HL-60 (cell line): ENCODE data around the gene SLC2A4RG.

Source experiments
- DNase-seq, 2 experiments: peaks; one replicate each; pipeline ENCODE4 v3.0.0-alpha.2; 2010 to 2020; ENCODE audit warnings: low read depth in 1 of 2, low spot score in 1 of 2
- H3K27ac ChIP-seq: fragments of 250-450 bp; sonication (Bioruptor Pico); replicated peaks from 2 replicates; pipeline ENCODE4 v1.5.1; 2020; ENCODE audit warnings: mild to moderate bottlenecking, moderate library complexity
- H3K27me3 ChIP-seq: fragments of 250-450 bp; sonication (Bioruptor Pico); 2 replicates; pipeline ENCODE4 v1.5.1; 2021; ENCODE audit warnings: mild to moderate bottlenecking, moderate library complexity; ENCODE audit not compliant: insufficient read depth, poor library complexity, severe bottlenecking
- H3K4me3 ChIP-seq: replicated peaks from 2 replicates; pipeline ENCODE4 v1.5.1; 2011; ENCODE audit warnings: mild to moderate bottlenecking, control low read depth, low read length; ENCODE audit not compliant: insufficient read depth
- CTCF ChIP-seq: IDR thresholded peaks from one replicate; pipeline ENCODE4 v1.5.1; 2011; ENCODE audit warnings: low read length, control low read depth, inconsistent platforms; ENCODE audit not compliant: insufficient read depth
- GABPA ChIP-seq: IDR thresholded peaks from 2 replicates; pipeline ENCODE4 v1.6.1; 2012; ENCODE audit warnings: low read depth
- POLR2AphosphoS5 ChIP-seq: IDR thresholded peaks from 2 replicates; pipeline ENCODE4 v1.6.1; 2012; ENCODE audit warnings: low read depth
- REST ChIP-seq: IDR thresholded peaks from 2 replicates; pipeline ENCODE4 v1.6.1; 2012; ENCODE audit warnings: low read depth; ENCODE audit not compliant: insufficient replicate concordance
- SPI1 ChIP-seq: IDR thresholded peaks from 2 replicates; pipeline ENCODE4 v1.6.1; 2012; ENCODE audit warnings: low read depth, mild to moderate bottlenecking, borderline replicate concordance

Gene SLC2A4RG

DNA sequence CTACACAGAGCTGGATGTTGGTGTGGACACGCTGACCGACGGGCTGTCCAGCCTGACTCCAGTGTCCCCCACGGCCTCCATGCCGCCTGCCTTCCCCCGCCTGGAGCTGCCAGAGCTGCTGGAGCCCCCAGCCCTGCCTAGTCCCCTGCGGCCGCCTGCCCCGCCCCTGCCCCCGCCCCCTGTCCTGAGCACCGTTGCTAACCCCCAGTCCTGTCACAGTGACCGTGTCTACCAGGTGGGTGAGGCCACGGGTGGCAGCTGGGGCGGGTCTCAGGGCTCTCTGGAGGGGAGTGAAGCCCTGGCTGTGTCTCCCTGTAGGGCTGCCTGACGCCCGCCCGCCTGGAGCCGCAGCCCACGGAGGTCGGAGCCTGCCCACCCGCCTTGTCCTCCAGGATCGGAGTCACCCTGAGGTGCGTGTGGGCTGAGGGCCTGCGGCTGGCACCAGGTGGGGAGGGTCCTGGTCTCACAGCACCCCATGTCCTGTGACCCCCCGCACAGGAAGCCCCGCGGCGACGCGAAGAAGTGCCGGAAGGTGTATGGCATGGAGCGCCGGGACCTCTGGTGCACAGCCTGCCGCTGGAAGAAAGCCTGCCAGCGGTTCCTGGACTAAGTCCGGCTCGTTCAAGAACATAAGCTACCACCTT, 2.9 kb downstream of the SLC2A4RG start:
- no peak overlapping the region; the same call in 1 of the 2 replicates for H3K27ac ChIP-seq
- H3K27me3 ChIP-seq: no peaks in the 10 kb centered on the region
- DNase-seq: no peak
- TF ChIP-seq CTCF (no peak), REST (no peak), SPI1 (no peak), GABPA (no peak), POLR2AphosphoS5 (no peak)
- no peak overlapping the region for H3K4me3 ChIP-seq

- H3K4me3 ChIP-seq: no peak overlapping the region
- TF ChIP-seq CTCF (no peak), POLR2AphosphoS5 (no peak), GABPA (no peak), REST (no peak), SPI1 (no peak)
- H3K27me3 ChIP-seq: no peaks in the 10 kb centered on the region
- H3K27ac ChIP-seq: no peak overlapping the region
- DNase-seq: no peak
These were observed 3.8 kb downstream of the SLC2A4RG start for GRCh38 chr20:63743210-63743970.

DNA sequence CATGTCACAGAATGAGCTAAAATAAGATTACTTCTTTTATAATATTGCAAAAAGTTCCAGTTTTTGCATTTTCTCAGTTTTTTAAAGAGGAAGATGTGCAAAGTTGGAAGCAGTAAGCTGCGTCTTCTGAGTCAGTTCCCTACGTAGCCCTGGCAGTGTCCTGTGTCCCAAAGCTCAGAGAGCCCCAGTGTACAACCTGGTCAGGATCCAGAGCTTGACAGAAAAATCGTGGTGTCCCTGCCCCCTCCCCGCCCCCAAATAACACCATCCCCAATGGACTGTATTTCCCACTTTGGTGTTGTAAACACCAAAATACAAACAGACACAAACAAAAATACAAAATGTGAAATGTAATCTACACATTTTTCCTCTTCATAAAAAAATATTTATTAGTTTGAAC, 4.6 kb downstream of the SLC2A4RG start:
- Histone ChIP-seq H3K4me3 (no peak overlapping the region), H3K27me3 (no peaks in the 10 kb centered on the region), H3K27ac (no peak overlapping the region)
- TF ChIP-seq SPI1: no peak
- no peak for TF ChIP-seq GABPA
- no peak for TF ChIP-seq REST
- no peak for TF ChIP-seq CTCF
- DNase-seq: no peak
